GDM1 (cell line): Measurements from ENCODE around the gene DNAH5.

ENCODE experiments used
- DNase-seq: peaks from one replicate; lab custom pipeline; 2025; lab: John Stamatoyannopoulos, UW

DNAH5 gene

DNA sequence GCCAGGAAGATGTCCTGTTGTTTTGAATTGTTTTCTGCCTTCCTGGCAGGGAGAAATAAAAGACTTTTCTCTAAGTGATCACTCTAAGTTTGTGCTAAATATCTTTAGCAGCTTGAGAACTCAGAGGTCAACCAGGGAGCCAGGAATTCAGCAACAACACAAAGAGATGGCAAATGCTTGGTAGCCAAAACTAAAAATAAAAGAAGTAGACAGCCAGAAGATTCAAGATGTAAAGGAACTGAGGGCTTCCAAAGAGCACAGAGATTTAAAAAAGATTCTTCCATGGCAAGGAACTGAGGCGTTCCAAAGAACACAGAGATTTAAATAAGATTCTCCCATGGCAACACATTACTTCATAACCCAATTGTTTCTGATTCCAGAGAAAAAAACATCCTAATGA lies 9.6 kb downstream of the DNAH5 start:
- DNase-seq: no peak

GRCh38 chr5:13934125-13934524 lies 10.4 kb downstream of the DNAH5 start:
- DNase-seq: no peak

- DNase-seq: no peak
Measured at GRCh38 chr5:13932561-13932960, 11.9 kb downstream of the DNAH5 start.

DNA sequence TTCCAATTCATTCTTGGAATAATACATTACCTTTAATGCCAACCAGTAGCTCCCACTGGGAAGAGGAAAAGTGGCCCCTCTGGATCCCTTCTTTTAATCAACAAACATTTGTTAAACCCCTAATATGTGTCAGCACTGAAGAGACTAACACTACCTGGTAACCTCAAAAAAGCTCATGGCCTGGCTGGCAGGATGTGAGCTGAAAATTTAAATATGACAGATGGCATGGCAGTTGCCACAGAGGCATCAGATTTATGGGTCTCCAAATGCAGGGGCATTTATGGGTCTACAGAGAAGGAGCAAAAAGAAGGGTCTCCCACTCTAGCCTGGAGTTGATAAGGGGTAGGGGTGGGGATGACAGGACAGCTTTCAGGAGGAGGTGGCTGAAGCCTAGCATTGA lies 12.5 kb downstream of the DNAH5 start:
- DNase-seq: no peak

GRCh38 chr5:13930541-13931171 lies 13.8 kb downstream of the DNAH5 start:
- no peak for DNase-seq

GRCh38 chr5:13926731-13927130 lies 17.8 kb downstream of the DNAH5 start:
- no peak for DNase-seq

DNA sequence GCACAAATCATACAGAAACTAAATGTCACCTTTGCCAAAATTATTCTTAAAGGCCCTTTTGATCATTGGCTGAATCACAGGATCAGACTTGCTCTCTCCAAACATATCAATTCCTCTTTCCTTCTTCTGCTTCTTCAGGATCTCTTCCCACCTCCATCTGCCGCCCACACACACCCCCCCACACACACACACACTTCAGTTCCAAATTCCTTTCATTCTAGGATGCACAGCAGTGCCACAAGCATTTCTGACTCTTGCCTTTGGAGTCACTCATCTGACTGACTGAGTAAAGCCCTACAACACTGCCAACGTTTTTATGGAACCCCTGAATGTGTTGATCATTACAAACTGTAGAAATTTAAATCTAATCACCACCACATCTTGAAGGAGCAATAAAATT lies 22.9 kb downstream of the DNAH5 start:
- no peak for DNase-seq

DNA sequence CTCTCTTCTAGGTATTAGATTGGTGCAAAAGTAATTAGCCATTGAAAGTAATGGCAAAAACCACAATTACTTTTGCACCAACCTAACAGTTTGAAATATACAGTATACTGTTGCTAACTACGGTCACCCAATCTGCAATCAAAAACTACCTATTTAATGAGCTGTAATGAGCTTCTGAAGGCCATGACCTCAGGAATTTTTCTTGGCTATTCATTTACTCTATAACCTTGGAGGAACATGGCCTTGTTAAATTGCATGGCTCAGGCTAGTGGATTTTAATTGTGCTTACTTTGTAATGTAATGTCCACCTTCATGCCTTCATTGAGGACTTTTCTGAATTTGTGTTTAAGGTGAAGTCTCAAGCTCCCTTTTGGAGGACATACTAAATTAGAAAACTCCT lies 24.7 kb downstream of the DNAH5 start:
- no peak for DNase-seq

DNA sequence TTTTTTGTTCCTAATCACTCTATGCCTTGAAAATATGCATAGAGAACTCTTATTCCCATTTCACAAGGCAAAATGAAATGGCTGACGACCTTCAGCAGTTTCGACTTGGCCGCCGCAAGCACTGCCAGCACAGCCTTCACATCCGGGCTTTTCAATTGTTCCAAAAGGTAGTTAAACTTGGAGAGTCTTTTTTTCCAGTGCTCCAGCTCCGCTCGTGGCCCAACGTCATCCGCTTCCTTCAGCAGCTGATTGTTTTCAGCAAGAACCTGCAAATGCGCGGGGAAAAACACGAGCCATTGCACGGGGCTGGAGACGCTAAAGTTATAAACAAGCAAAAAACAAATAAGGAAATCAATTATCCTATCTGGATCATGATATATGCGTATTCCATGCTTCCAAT lies 25.4 kb downstream of the DNAH5 start:
- no peak for DNase-seq

DNA sequence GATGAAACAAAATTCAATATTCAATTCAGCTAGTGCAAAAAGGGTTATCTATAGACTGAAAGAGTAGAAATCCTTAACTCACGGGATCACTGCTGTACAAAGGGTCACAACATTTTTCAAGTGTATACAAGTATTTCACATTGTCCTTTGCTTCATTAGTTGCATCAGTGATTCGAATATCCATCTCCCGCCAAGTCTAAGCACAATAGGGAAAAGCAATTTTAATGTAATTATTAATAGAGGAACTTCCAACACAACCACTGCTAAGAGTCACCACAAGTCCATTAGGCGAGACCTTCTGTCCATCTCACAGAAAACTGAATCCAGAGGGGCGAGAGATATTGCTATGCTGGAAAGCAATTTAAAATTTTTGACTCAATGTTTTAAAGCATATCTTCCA lies 27.4 kb downstream of the DNAH5 start:
- DNase-seq: no peak

GRCh38 chr5:13913962-13914361 lies 30.5 kb downstream of the DNAH5 start:
- DNase-seq: no peak

DNA sequence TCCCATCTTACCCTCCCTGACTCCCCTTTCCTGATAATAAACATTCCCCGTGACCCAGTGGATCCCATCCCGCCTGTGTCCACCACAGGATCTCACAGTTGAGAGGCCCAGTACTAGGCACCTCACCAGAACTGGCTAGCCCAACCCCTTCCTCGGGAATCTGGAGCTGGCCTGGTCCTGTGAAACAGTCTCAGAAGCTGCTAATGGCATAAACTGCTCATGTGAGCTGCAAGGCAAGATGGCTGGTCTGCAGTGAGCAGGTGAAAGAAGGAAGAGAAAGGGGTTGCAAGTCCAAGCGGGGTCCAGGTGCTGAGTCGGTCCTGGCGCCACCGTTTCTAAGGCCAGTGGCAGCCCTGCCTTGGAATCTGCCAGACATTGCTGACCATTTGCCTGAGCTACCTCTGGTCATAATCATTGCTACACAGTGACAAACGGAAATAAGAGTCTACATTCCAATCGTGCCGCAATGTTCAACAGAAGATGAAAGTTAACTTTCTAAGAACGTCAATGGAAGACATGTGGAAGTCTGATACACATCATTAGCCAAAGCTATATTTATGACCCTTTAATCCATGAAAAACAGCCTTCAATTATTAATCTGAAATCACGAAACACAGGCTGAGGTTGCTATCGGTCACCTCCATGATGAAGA lies 33.7 kb downstream of the DNAH5 start:
- DNase-seq: no peak

DNA sequence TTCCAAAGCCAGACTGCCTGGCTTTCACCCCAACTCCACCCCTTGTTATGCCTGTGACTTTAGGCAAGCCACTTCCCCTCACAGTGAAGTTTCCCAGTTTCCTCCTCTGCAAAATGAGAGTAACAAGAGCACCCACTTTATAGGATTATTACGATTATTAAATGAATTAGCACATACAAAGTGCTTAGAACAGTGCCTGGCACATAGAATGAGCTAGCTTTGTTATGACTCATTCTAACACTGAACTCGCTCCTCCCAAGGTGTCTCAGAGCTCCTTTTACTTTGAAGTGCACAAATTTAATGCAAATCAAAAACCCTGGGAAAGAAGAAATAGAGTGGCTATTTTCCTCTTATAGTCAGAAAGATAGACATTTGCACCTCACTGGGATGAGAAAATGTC lies 34.3 kb downstream of the DNAH5 start:
- DNase-seq: no peak

DNA sequence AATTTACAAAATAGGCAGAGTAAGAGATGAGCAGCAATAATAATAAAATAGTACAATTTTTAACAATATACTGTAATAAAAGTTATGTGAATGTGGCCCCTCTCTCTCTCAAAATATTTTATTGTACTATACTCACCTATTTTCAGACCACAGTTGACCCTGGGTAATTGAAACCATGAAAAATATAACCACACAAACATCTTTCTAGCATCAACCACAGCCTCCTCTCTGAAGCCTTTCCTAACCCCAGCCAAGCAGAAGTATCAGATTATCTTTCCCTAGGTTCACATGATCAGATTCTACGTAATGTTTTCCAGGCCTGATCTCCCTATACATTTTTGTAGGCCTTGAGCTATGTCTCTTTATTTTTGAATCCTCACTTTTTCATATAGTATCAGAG lies 35.2 kb downstream of the DNAH5 start:
- no peak for DNase-seq

GRCh38 chr5:13898569-13898968 lies 45.9 kb downstream of the DNAH5 start:
- DNase-seq: no peak

DNA sequence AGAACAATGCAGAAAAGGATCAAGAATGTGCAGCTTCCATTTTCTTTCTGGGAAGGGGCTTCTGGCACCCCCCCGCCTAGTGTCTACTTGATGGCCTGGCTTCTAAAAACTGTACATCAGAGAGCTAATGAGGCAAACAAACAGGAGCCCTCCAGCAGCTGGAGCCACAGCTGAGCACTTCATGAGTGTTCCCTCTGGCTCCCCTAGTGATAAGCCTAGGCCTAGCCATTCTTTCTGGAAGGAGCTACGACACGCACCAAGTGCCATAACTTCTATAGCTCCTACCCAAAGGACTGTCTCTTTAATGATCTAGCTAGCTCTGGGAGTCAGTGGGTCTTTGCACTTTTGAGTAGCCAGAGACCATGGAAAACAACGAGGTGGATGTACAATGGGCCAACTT lies 66.1 kb downstream of the DNAH5 start:
- DNase-seq: no peak

- no peak for DNase-seq
Measured at GRCh38 chr5:13866792-13867191, 77.7 kb downstream of the DNAH5 start.

GRCh38 chr5:13865312-13865711 lies 79.2 kb downstream of the DNAH5 start:
- DNase-seq: no peak

- no peak for DNase-seq
Measured at GRCh38 chr5:13860146-13860545, 84.3 kb downstream of the DNAH5 start.

GRCh38 chr5:13859270-13860065 lies 85.0 kb downstream of the DNAH5 start:
- DNase-seq: no peak

DNA sequence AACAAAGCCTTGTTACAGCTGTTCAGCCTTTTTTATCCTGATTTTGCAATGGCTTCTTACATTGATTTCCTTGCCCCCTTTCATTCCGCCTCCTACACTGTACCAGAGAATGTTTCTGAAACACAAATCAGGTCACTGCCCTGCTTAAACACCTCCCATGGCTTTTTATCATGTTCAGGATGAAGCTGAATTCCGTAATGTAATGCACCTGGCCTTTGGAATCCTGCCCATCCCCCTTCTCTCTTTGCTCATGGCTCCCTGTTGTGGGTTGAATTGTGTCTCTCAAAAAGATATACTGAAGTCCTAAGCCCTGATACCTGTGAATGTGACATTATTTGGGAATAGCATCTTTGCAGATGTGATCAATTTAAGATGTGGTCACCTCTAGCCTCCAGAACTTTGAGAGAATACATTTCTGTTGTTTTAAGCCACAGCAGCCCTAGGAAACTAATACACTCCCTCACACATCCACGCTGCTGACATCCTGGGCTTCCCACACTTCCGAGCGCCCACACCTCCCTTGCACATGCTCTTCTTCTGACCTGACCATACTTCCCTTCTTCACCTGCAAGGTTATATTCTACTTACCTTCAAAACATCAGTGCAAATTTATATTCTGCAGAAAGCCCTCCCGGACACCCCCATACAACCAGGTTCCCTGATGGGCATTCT lies 101.2 kb downstream of the DNAH5 start:
- DNase-seq: no peak

GRCh38 chr5:13833440-13833839 lies 111.0 kb downstream of the DNAH5 start:
- DNase-seq: no peak

DNA sequence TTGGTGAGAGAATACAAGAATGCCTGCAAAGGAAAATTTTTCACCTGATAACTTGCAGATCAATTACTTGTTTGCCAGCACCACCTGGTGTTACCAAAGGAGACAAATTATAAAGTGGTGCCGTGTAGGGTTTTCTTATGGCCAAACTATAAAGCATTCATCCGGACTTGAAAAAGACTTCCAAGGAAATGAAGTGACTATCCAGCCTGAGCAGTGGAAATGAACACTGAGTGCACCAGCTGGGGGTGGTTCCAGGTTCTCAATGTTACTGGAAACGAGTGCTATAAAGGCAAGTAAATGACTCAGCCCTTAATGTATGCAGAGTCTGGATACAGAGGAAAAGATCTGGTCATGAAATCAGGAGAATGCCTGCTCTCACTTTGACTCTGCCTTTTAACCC lies 113.1 kb downstream of the DNAH5 start:
- DNase-seq: no peak
